HG03045 (cell line): ENCODE results near the gene PLS1.
"Not testable (repeated sequence)": the region's sequence is repeated elsewhere in the genome, so short reads cannot be mapped to it uniquely, and the experiment has no call there.

Experiments
- ATAC-seq: cut with Tn5 transposase; IDR thresholded peaks from one replicate; pipeline ENCODE4 v1.9.1; 2021; ENCODE audit warnings: mild to moderate bottlenecking, moderate library complexity; ENCODE audit not compliant: unreplicated experiment

The PLS1 gene

GRCh38 chr3:142595141-142595540 lies 1.1 kb upstream of the PLS1 start:
- ATAC-seq: no peak

DNA sequence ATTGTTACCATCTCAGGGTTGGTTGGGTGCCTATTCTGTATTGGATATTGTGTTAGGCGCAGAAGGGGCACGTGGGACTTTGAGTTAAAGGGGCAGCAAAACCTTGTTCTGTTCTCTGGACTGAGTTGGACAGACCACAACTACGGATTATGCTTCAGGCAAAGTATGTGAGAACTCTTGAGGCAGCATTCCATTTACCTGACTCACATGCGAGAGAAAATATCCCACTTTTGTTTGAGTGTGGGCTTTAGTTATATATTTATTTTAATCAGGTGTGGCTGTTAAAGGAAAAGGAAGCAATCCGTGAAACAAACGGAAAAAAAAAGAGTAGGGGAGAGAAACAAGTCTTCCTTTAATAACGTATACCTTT lies 627 bp upstream of the PLS1 start:
- ATAC-seq: no peak

- no peak for ATAC-seq
Observed at GRCh38 chr3:142596726-142597088, 514 bp downstream of the PLS1 start.

DNA sequence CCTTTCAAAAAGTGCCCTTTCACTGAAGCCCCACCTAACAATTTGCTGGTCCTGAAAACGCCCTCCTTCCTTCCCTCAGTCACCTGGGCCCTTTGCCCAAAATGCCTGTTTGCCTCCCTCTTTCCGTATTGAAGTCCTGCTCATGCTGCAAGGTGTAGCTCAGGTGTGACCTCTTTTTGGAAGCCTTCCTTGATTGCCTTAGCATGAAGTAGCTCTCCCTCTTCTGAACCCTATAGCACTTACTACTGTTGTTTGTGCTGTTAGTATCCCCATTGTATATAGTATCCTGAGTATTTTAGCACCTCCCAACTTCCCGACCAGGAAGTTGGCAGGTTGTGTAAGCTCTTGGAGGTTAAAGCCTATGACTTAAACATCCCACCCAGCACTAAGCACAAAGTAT lies 1.7 kb downstream of the PLS1 start:
- ATAC-seq: no peak

DNA sequence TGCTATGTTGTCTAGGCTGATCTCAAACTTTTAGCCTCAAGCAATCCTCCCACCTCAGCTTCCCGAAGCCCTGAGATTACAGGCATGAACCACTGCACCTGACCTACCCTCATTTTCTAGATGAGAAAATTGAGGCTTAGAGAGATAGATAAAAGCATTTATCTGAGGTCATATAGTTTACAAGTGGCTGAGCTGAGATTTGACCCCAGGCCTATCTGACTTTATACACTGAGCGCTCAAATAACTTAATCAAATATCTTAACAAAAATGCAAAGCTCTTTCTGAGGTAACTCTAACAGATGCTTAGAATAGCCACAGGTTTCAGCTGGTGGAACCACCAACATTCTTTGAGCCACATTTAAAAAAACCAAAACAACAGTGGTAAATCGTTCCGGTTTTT lies 5.5 kb downstream of the PLS1 start:
- no peak for ATAC-seq

DNA sequence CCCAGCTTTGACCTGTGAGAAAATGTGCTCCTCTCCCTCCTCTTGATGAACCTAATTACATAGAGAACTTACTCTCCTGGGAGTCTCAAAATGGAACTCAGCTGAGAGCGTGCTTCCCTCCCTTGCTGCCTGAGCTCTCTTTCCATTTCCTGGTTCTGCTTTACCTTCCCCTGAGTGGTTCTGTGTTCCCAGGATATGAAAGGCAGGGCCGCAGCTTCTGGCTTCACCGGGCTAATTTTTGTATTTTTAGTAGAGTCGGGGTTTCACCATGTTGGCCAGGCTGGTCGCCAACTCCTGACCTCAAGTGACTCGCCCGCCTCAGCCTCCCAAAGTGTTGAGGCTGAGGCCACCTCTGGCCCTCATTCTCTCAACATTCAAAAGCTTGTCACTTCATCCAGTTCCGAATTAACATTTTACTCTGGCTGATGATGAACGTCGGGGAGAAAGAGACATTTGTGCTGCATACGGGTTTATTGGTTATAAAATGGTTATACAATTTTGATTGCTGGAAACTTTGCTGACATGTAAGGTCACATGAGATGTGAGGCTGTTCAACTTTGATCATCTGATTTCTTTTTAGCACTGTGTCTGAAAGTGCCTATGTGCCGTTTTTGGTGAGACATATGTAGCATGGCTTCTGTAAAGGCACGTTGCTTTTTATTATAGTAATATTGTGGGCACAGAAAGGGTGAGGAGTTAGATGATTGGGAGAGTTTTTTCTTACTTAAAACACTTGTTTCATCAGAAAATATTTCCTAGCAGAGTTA lies 6.6 kb downstream of the PLS1 start:
- no peak for ATAC-seq

DNA sequence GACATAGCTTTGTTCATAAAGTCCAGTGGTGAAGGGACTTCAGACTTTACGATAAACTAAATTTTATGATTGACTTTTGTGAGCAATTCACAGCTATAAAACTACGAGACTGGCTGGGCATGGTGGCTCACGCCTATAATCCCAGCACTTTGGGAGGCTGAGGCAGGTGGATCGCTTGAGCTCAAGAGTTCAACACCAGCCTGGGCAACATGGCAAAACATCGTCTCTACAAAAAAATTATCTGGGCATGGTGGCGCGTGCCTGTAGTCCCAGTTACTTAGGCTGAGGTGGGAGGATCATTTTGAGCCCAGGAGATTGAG lies 7.2 kb downstream of the PLS1 start:
- not testable (repeated sequence) for ATAC-seq

- ATAC-seq: no peak
Observed at GRCh38 chr3:142604940-142605339, 8.7 kb downstream of the PLS1 start.

GRCh38 chr3:142608631-142609030 lies 12.4 kb downstream of the PLS1 start:
- no peak for ATAC-seq

- no peak for ATAC-seq
Observed at GRCh38 chr3:142609136-142609535, 12.9 kb downstream of the PLS1 start.

DNA sequence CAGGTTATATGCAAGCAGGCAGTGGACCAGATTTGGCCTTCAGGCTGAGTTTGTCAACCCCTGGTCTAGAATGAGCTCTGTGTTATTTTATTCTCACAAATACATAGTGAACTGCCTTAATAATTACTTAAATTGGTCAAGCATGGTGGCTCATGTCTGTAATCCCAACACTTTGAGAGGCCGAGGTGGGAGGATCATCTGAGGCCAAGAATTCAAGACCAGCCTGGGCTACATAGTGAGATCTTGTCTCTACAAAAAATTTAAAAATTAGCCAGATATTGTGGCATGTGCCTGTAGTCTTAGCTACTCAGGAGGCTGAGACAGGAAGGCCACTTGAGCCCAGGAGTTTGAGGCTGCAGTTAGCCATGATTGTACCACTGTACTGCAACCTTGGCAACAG lies 15.0 kb downstream of the PLS1 start:
- no peak for ATAC-seq

- ATAC-seq: no peak
Observed at GRCh38 chr3:142613491-142613890, 17.3 kb downstream of the PLS1 start.

DNA sequence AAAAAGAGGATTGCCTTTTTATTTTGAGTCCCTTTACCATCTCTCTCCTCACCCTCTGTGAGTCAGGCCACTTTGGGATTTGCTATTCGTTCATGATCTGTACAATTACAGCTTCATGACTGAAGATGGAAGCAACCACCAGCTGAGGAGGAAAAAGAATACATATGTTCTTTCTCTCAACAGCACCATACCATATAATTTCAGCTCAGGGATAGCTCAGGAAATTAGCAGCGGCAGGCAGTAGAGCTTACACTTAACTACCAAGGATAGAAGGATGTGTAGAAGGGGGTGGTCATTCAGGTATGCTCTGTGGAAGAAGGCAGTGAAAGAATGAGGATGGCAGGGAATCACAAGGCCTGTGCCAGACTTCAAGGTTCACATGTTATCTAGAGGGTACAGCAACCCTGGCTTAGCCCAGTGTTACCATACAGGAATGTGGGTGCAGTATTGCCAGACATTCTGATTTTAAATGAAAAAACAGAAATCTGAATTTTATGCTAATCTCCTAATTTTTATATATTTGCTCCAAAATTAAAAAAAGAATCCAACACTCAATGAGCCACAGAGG lies 17.9 kb downstream of the PLS1 start:
- ATAC-seq: no peak

DNA sequence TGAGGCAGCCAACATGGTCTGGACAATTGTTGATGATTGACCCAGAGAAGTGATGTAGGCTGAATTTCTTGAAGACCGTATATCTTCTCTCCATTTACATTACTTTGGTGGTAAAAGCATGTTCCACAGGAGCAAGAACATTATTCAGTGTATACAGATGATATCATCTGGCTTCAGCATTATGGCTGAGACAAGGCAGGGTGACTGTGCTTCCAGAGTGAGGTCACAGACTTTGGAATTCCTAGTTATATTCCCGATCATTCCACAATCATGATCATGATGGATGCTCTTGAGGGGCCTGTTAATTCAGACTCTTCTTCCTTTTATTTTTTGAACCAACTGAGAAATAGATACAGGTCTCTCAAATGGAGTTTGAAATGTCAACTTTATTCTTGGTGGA lies 19.0 kb downstream of the PLS1 start:
- ATAC-seq: no peak

GRCh38 chr3:142618917-142619461 lies 22.8 kb downstream of the PLS1 start:
- no peak for ATAC-seq

GRCh38 chr3:142622405-142622804 lies 26.2 kb downstream of the PLS1 start:
- ATAC-seq: no peak

- no peak for ATAC-seq
Observed at GRCh38 chr3:142623194-142623593, 27.0 kb downstream of the PLS1 start.

DNA sequence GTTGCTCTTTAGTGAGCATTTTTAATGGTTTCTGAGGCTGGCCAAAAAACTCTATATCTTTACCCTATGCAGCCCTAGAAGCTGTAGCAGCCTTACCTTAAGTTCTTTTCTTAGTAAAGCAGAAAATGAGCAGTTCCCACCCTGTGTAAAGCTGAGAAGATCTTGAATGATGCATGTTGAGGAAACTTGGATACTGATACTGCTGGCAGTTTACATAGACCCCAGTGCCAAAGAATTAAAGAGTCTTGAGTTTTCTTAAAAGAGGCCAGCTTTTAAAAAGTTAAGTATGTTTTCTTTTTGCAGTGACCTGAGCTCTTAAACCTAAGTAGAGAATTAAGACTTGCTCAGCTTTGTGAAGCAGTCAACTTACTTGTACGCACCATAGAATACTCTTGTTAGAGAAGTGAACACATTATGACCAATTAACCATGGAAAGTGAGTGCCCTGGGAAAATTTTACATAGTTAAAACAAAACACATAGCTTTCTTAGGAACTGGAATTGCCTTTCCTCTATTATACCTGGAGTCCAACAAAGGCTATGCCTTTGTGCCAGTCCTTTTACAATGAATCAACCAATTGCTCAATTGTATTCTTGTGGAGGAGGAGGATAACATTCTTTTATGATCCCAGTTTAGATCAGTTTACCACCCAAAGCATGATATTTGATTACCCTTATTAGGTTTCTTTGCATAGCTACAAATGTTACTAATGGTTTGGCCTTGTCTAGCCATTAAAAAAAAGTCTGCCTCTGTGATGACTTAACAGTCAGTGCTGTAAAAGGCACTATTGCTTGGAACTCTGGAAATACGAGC lies 28.4 kb downstream of the PLS1 start:
- no peak for ATAC-seq

GRCh38 chr3:142625153-142625440 lies 28.9 kb downstream of the PLS1 start:
- ATAC-seq: no peak

- ATAC-seq: no peak
Observed at GRCh38 chr3:142626971-142627370, 30.8 kb downstream of the PLS1 start.

DNA sequence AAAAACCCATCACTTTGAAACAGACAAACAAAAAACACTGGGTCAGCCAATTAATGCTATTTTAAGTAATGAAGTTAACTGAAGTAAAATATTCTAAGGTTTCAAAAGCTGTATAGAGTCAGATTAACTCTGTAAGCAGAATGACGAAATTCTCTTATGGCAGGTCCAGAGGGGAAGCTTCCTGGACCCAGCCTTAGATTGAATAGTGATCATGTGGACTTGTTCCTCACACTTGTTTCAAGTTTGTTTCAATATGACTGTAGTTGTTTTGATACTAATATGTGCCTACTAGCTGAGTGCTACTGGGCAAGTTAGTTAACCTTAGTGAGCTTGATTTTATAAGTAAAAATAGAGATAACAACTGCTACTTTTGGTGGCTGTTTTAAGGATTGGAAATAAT lies 32.6 kb downstream of the PLS1 start:
- ATAC-seq: no peak

GRCh38 chr3:142633073-142633472 lies 36.9 kb downstream of the PLS1 start:
- ATAC-seq: no peak
